ENCODE data around the gene DDX39B.

Gene DDX39B

GRCh38 chr6:31485055-31485454, 56.7 kb downstream of the DDX39B start:
- DNase-seq (ENCODE audit: low read depth), result no peak

GRCh38 chr6:31483392-31483791, 58.4 kb downstream of the DDX39B start:
- DNase-seq (ENCODE audit: low read depth), result no peak

GRCh38 chr6:31480574-31480973, 61.2 kb downstream of the DDX39B start:
- DNase-seq (ENCODE audit: low read depth), result no peak

Measured in activated T-helper 1 cell treated with Interleukin-2 at 50 U/mL for 16 hours (primary cell).